Peyer's patch (tissue), 4 donors: ENCODE data around the gene BCL6B.

Experiments
- CTCF ChIP-seq, 6 experiments: fragments of 450-650 bp in 4 of 6; fragments of 200-600 bp in 2 of 6; sonication (generic) in 1 of 6; IDR thresholded peaks; one replicate each; pipeline ENCODE4 v1.5.1; 2017 to 2019; ENCODE audit warnings: antibody characterized with exemption in 6 of 6, mild to moderate bottlenecking in 3 of 6, moderate library complexity in 1 of 6
- POLR2A ChIP-seq, 2 donors: fragments of 450-650 bp; IDR thresholded peaks; one replicate each; pipeline ENCODE4 v1.5.1; 2017; ENCODE audit warnings: antibody characterized with exemption in 2 of 2, mild to moderate bottlenecking in 2 of 2, moderate library complexity in 2 of 2

GRCh38 chr17:7027335-7027734, 4.5 kb downstream of the BCL6B start:
- TF ChIP-seq POLR2A (IDR thresholded peaks at IDR 0.05), result no peak
- no peak for TF ChIP-seq CTCF (IDR thresholded peaks at IDR 0.05)
